Neural crest cell (in vitro differentiated cells): ENCODE measurements around the gene PLXNA2. TPM values are rescaled to one million over a fixed set of nuclear protein-coding genes. Genes with fewer than 3 reads are reported as not detected.

ENCODE experiments used
- DNase-seq: peaks from one replicate; pipeline ENCODE4 v3.0.0; 2021; ENCODE audit warnings: low read depth, mixed read lengths, low spot score
- H3K27ac Mint-ChIP-seq: one replicate; pipeline ENCODE4 v1.8.0; 2021; ENCODE audit warnings: mild to moderate bottlenecking, mixed read lengths; ENCODE audit not compliant: unreplicated experiment
- H3K27me3 Mint-ChIP-seq: 2 replicates; pipeline ENCODE4 v1.8.0; 2021; ENCODE audit warnings: low read depth, mild to moderate bottlenecking, mixed read lengths
- H3K36me3 Mint-ChIP-seq: 2 replicates; pipeline ENCODE4 v1.8.0; 2021; ENCODE audit warnings: low read depth, mild to moderate bottlenecking, mixed read lengths
- H3K4me1 Mint-ChIP-seq: 2 replicates; pipeline ENCODE4 v1.8.0; 2021; ENCODE audit warnings: mixed read lengths
- H3K4me3 Mint-ChIP-seq: one replicate; pipeline ENCODE4 v1.8.0; 2021; ENCODE audit warnings: mild to moderate bottlenecking, mixed read lengths
- H3K9me3 Mint-ChIP-seq: 2 replicates; pipeline ENCODE4 v1.8.0; 2021; ENCODE audit warnings: mixed read lengths
- total RNA-seq: library from RNA; stranded (reverse); gene quantifications from 2 replicates; pipeline ENCODE4 v1.2.1, GENCODE V29; 2021
- TF ChIP-seq, protein P1 (sequence below): fragments of 200-600 bp; sonication (generic); conservative IDR thresholded peaks from 2 replicates; pipeline ENCODE4 v1.5.0; 2021; ENCODE audit warnings: antibody characterized with exemption, mild to moderate bottlenecking

The PLXNA2 gene
- total RNA-seq, 1 donor from 2014 or later: 37.7 TPM

DNA sequence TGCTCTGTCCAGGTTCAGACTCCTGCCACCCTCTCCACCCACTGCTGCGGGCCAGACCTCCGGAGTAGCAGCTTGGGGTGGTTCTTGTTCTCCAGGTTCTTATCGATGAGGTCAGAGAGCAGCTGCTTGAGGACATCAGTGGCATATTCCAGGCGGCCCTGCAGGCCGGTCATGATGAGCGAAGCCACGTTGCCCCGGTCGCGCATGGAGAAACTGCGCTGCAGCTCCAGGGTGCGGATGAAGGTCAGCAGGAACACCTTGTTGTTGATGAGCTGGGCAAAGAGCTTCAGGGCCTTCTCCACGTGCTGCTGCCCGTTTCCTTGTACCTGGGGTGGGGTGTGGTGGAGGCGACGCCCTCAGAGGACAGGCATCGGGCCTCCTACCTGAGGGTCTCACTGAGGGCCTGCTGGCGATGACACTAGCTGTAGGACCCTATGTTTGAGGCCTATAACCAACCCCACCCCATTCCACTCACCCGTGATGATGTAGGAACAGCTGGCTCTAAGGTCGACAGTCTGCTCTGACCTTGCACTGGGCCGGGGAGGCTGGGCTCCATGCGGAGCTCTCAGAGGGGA, 202.1 kb downstream of the PLXNA2 start:
- H3K9me3 Mint-ChIP-seq: no peaks in the 10 kb centered on the region
- H3K4me1 Mint-ChIP-seq: peaks cover 30% of the 10 kb centered on the region
- H3K27me3 Mint-ChIP-seq: no peaks in the 10 kb centered on the region
- no peak overlapping the region for H3K4me3 Mint-ChIP-seq
- H3K27ac Mint-ChIP-seq: no peak overlapping the region
- TF ChIP-seq, protein P1, sequence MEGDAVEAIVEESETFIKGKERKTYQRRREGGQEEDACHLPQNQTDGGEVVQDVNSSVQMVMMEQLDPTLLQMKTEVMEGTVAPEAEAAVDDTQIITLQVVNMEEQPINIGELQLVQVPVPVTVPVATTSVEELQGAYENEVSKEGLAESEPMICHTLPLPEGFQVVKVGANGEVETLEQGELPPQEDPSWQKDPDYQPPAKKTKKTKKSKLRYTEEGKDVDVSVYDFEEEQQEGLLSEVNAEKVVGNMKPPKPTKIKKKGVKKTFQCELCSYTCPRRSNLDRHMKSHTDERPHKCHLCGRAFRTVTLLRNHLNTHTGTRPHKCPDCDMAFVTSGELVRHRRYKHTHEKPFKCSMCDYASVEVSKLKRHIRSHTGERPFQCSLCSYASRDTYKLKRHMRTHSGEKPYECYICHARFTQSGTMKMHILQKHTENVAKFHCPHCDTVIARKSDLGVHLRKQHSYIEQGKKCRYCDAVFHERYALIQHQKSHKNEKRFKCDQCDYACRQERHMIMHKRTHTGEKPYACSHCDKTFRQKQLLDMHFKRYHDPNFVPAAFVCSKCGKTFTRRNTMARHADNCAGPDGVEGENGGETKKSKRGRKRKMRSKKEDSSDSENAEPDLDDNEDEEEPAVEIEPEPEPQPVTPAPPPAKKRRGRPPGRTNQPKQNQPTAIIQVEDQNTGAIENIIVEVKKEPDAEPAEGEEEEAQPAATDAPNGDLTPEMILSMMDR: no peak
- H3K36me3 Mint-ChIP-seq: peaks cover 6% of the 10 kb centered on the region
- no peak for DNase-seq

GRCh38 chr1:208041505-208041904, 202.7 kb downstream of the PLXNA2 start:
- no peak for DNase-seq
- Mint-ChIP-seq H3K4me3 (no peak overlapping the region), H3K9me3 (no peaks in the 10 kb centered on the region), H3K4me1 (peaks cover 27% of the 10 kb centered on the region), H3K27ac (no peak overlapping the region), H3K27me3 (no peaks in the 10 kb centered on the region), H3K36me3 (peaks cover 5% of the 10 kb centered on the region)
- TF ChIP-seq, protein P1: no peak

GRCh38 chr1:208040821-208041297, 203.3 kb downstream of the PLXNA2 start:
- Mint-ChIP-seq H3K27ac (no peak overlapping the region), H3K4me1 (peaks cover 21% of the 10 kb centered on the region), H3K36me3 (peaks cover 3% of the 10 kb centered on the region), H3K27me3 (no peaks in the 10 kb centered on the region), H3K4me3 (no peak overlapping the region), H3K9me3 (no peaks in the 10 kb centered on the region)
- TF ChIP-seq, protein P1: no peak
- no peak for DNase-seq

GRCh38 chr1:208039536-208040332, 204.4 kb downstream of the PLXNA2 start:
- H3K27ac Mint-ChIP-seq: no peak overlapping the region
- TF ChIP-seq, protein P1: no peak
- no peaks in the 10 kb centered on the region for H3K9me3 Mint-ChIP-seq
- no peak overlapping the region for H3K4me3 Mint-ChIP-seq
- no peaks in the 10 kb centered on the region for H3K27me3 Mint-ChIP-seq
- H3K4me1 Mint-ChIP-seq: peaks cover 9% of the 10 kb centered on the region
- peaks cover 3% of the 10 kb centered on the region for H3K36me3 Mint-ChIP-seq
- DNase-seq: no peak

- no peaks in the 10 kb centered on the region for H3K4me1 Mint-ChIP-seq
- no peaks in the 10 kb centered on the region for H3K27me3 Mint-ChIP-seq
Measured at GRCh38 chr1:208038303-208038702, 205.9 kb downstream of the PLXNA2 start.

More at GRCh38 chr1:208038303-208038702, 205.9 kb downstream of the PLXNA2 start:
- peaks cover 3% of the 10 kb centered on the region for H3K36me3 Mint-ChIP-seq
- DNase-seq: no peak
- H3K4me3 Mint-ChIP-seq: no peak overlapping the region
- H3K9me3 Mint-ChIP-seq: no peaks in the 10 kb centered on the region
- TF ChIP-seq, protein P1: no peak
- peak overlapping the region; percentile 6 for H3K27ac Mint-ChIP-seq
